ENCODE measurements around the gene ARHGAP22.

ARHGAP22 gene

DNA sequence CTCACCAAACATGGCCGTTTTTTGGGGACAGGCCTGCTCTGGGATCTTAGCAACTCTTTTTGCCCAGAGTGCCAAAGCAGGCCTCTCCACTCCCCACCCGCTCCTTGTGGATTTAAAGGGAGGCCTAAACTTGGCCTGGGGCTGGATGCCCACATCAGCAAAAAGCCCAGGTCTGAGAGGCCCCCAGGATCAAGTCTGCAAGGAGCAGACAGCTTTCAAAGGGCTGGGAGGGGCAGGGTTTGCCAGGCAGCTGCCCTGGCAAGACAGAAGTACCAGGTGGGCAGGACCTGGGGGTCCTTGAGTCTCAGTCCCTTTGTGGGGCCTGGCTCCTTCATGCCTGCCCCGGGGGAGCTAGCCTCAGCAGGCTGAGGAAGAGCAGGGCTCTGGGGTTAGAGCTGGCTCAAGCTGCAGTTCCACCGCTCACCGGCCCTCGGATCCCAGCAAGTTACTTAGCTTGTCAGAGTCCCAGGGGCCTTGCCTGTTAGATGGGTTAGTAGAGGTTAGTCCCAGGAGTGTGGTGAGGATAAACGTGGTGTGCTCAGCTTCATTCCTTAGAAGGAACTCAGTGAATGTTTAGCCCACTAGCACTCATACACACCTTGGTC lies 56.2 kb downstream of the ARHGAP22 start:
- no peak for ATAC-seq
- no peaks in the 10 kb centered on the region for H3K9me3 Mint-ChIP-seq
- H3K27ac Mint-ChIP-seq = no peak overlapping the region
- no peak for DNase-seq
- no peak overlapping the region for H3K4me3 Mint-ChIP-seq
- no peaks in the 10 kb centered on the region for H3K4me1 Mint-ChIP-seq
- no peaks in the 10 kb centered on the region for H3K36me3 Mint-ChIP-seq (ENCODE audit: low read depth)
- no peaks in the 10 kb centered on the region for H3K27me3 Mint-ChIP-seq

DNA sequence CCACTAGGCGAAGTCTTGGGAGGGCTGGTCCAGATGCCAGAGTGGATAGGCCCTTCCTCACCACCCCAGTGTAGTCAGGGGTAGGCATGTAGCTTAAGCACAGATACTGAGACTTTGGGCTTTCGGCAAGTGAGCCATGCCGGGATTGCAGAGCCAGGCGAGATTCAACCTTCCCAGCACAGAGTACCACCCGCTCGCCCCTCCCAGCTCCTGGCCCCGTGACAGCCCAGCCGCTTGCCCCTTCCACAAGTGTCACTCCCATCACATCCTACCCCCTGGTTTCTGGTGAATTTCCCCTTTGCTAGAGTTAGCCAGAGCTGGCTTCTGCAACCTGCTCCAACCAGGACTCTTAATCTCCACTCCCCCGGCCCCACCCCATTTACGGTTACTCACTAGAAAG lies 56.9 kb downstream of the ARHGAP22 start:
- no peak for DNase-seq
- H3K36me3 Mint-ChIP-seq (ENCODE audit: low read depth) = no peaks in the 10 kb centered on the region
- H3K27me3 Mint-ChIP-seq = no peaks in the 10 kb centered on the region
- H3K4me1 Mint-ChIP-seq = no peaks in the 10 kb centered on the region
- H3K27ac Mint-ChIP-seq = no peak overlapping the region
- ATAC-seq = no peak
- H3K9me3 Mint-ChIP-seq = no peaks in the 10 kb centered on the region
- no peak overlapping the region for H3K4me3 Mint-ChIP-seq

DNA sequence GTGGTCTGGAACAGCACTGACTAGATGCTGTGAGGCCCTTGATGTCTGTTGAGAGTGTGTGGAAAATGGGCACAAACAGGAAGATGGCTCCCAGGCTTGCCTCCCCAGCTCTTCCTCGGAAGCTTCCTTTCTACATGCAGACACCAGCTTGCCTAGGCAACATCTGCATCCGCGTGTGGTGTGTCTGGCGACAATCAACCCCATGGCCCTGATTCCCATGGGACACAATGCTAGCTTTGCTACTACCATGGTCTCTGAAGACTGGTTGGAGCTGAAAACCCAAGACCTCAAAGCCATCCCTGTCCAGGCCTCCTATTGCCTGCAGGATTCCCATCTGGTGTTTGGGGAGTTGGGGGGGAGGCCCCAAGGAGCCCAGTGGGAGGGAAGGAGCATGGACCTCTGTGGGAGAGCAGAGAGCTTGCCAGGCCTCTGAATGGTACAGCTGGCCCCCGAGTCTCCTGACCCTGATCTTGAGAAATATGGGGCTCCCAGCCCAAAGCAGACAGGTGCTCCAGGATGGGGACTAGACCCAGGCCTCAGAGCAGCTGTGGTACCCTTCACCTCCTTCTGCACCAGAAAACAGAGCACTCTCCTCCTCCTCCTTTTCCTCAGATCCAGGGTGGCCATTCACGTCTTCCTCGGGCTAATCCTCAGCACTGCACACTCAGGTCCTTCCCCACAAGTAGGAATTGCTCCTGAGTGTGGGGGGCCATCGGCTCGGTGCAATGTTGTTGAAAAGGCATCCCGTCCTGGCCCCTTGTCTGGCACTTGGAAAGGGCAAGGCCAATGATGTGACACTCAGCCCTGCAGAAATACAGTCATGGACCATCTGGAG lies 57.6 kb downstream of the ARHGAP22 start:
- H3K27ac Mint-ChIP-seq = no peak overlapping the region
- no peak for ATAC-seq
- H3K4me3 Mint-ChIP-seq = no peak overlapping the region
- no peaks in the 10 kb centered on the region for H3K9me3 Mint-ChIP-seq
- H3K27me3 Mint-ChIP-seq = no peaks in the 10 kb centered on the region
- H3K36me3 Mint-ChIP-seq (ENCODE audit: low read depth) = no peaks in the 10 kb centered on the region
- no peaks in the 10 kb centered on the region for H3K4me1 Mint-ChIP-seq
- no peak for DNase-seq

DNA sequence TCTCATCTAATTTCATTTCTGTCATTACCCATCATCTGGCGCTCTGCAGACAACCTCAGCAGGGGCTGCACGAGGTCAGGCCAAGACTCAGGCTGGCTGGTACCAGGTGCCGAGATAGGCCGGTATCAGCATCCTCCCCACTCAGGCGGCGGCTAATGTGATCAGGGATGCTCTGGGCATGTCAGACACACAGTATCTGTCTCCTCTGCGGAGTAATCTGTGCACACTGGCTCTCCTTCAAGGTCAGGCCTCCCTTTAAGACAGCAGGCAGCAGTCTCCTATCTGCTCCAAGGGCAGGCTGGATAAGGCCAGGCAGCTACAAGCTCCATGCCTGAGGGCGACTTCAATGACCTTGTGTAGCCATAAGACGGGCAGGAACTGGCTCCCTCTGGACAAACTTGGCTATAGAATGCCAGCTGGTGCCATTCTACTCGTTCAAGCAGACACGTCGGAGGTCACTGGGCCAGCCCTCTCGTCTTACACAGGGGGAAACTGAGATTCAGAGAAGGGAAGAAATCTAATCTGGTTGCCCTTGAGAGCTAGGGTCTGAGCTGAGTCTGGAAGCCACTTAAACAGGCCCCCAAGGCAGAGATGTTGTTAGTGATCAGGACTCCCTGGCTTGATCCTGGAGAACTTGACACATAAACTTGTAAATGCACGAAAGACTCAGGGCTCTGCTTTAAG lies 59.3 kb downstream of the ARHGAP22 start:
- Mint-ChIP-seq H3K4me3 (no peak overlapping the region), H3K27me3 (peaks cover 3% of the 10 kb centered on the region), H3K4me1 (no peaks in the 10 kb centered on the region), H3K36me3 (ENCODE audit: low read depth) (no peaks in the 10 kb centered on the region), H3K27ac (no peak overlapping the region), H3K9me3 (no peaks in the 10 kb centered on the region)
- no peak for ATAC-seq
- DNase-seq = no peak

DNA sequence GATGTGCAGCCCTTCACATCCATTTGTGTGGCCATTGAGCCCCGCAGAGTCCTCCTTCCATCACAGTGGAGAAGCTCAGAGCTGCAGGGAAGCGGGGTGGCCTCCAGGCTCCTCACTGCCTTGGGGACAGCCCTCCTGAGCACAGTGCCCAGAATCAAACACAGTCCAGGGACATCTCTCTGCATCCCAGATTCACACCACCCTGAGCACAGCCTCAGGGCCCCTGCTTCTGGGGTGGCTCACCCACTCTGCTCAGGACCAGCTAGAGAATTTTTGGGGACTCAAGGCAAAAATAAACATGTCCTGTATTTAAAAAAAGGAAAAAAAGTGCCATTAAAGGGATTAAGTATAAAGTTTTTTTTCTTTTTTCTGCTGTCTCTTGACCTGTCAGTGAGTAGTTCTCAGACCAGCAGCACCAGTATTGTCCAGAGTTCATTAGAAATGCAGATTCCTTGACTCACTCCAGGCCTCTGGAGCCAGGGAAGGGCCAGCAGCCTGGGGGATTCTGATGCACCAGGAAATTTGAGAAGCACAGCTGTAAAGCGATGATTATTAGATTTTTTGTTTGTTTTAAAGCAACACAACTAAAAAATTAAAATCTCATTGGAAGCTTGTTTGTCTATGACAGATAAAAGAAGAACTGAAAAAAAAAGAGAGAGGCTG lies 61.6 kb downstream of the ARHGAP22 start:
- Mint-ChIP-seq H3K4me3 (no peak overlapping the region), H3K27ac (no peak overlapping the region), H3K4me1 (no peaks in the 10 kb centered on the region), H3K27me3 (peaks cover 3% of the 10 kb centered on the region), H3K36me3 (ENCODE audit: low read depth) (no peaks in the 10 kb centered on the region), H3K9me3 (no peaks in the 10 kb centered on the region)
- ATAC-seq (no peak), DNase-seq (no peak)

DNA sequence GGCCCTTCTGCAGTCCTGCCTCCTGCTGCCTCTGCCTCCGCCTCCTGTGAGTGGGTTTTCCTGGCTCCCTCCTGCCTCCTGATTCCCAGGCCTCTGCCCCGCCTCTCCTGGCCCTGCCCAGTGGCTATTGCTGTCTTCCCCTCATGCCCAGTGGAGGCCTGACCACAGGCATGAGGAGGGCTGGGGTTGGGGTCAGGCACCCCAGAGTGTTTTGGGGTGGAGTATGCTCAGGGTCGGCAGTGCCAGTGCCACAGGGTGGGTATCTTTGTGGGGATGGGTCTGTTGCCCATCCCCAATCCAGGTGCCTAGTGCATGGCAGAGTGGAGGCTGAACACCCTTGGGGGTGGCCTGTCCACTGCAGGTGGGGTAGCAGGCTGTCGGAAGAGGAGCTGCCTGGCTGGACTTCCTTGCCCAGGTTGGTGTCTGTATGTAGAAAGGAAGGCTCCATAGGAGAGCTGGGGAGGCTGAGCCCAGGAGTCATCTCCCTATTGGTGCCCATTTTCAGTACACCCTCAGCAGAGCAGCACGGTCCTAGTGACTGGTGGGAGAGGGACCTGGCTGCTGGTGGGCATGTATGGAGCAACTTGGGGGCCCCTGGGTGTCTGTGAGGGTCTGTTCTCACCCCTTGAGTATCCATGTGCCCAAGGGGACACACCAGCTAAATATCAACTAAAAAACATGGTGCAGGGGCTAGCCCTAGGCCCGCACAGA lies 62.2 kb downstream of the ARHGAP22 start:
- Mint-ChIP-seq H3K27ac (no peak overlapping the region), H3K4me1 (no peaks in the 10 kb centered on the region), H3K36me3 (ENCODE audit: low read depth) (no peaks in the 10 kb centered on the region), H3K27me3 (peaks cover 3% of the 10 kb centered on the region), H3K9me3 (no peaks in the 10 kb centered on the region), H3K4me3 (no peak overlapping the region)
- ATAC-seq (no peak), DNase-seq (no peak)

DNA sequence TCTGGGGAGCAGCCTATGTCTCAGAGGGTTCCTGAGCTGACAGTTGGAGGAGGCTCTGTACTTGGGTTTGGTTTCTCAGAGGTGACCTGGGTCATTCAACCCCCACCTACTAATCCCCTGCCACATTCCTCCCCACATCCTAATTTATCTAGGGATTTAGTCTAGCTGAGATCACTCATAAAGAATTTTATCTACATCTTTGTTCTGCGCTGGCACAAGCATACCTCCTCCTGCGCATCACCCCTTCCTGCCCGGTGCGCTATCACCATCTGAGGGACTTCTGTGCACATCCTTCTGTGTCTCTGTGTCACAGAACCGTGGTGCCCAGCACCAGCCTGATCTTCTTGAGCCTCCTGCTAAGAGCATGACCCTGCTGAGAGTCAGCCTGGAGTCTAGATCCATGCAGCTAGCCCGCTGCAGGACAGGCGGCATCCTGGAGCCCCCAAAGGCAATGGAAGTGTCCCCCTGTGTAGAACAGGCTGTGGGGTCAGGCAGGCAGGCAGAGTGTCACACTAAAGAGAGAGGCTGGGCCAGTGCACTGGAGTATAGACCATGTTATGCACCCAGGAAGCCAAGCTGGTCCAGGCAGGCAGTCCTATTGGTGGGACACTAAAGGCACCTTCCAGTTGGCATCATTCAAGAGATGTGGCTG lies 63.6 kb downstream of the ARHGAP22 start:
- H3K36me3 Mint-ChIP-seq (ENCODE audit: low read depth) = no peaks in the 10 kb centered on the region
- peaks cover 3% of the 10 kb centered on the region for H3K27me3 Mint-ChIP-seq
- ATAC-seq (peak; percentile 24), DNase-seq (no peak)
- H3K9me3 Mint-ChIP-seq = no peaks in the 10 kb centered on the region
- no peak overlapping the region for H3K27ac Mint-ChIP-seq
- no peaks in the 10 kb centered on the region for H3K4me1 Mint-ChIP-seq
- no peak overlapping the region for H3K4me3 Mint-ChIP-seq

DNA sequence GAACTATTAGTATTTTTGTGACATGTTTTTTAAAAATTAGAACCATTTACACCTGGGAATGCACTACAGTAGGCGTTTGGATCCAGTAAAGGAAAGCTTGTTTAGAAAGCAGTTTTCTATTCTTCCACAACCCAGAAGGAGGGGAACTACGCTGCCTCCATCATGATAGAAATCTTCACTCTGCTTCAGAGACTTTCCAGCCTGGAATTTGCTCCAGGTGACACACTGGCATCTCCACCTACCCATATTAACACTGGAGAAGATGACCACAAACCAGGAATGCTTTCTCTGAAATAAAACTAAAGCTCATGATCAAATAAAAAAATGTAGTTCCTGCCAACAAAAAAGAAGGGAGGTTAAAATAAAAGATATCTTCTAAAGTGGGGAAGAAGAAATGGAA lies 66.3 kb downstream of the ARHGAP22 start:
- no peak for DNase-seq
- Mint-ChIP-seq H3K9me3 (no peaks in the 10 kb centered on the region), H3K27me3 (peaks cover 7% of the 10 kb centered on the region), H3K36me3 (ENCODE audit: low read depth) (no peaks in the 10 kb centered on the region), H3K27ac (no peak overlapping the region), H3K4me1 (no peaks in the 10 kb centered on the region), H3K4me3 (no peak overlapping the region)
- no peak for ATAC-seq

DNA sequence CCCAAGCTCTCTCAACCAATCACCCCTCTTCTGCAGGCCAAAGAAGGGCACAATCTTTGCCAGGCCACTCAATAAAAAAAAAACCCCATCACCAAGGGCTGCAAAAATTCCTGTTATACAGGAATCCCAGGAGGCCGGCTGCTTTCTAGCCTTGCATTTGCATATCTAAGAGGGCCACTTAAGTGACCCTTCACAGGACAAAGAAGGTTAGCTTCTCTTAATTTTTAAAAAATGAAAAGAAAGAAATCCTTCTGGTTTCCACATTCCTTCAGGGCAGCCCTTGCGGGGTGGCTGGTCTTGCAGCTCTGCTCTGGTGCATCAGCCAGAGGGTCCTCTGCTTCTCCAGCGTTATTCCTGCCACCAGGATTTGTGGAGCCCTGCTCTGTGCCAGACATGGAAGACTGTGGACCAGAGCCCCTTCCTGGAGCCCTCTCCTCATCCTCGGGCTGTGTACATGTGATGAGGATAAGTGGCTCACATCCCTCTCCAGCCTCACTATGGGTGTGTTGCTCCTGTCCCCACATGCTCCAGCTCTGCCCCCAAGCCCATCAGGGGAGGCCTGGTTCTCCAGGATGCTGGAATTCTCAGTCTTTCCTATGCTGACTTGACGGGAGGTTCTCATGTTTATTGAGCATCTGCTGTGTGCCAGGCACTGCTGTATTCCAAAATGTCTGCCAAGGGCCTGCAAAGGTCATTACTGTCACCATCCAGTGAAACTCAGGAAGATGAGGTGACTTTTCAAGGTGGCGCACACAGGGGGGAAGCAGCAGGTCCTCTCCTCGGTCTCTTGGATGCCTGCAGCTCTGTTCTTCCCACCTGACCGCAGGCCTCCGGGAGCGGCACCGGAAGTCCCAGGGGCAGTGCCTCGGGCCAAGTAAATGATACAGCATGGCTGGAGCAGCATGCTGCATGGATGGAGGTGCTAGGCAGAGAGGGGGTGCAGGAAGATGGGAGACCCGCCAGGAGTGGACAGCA lies 67.7 kb downstream of the ARHGAP22 start:
- Mint-ChIP-seq H3K4me3 (no peak overlapping the region), H3K9me3 (no peaks in the 10 kb centered on the region), H3K4me1 (no peaks in the 10 kb centered on the region), H3K27me3 (peaks cover 7% of the 10 kb centered on the region), H3K27ac (no peak overlapping the region), H3K36me3 (ENCODE audit: low read depth) (no peaks in the 10 kb centered on the region)
- DNase-seq = no peak
- ATAC-seq = no peak

DNA sequence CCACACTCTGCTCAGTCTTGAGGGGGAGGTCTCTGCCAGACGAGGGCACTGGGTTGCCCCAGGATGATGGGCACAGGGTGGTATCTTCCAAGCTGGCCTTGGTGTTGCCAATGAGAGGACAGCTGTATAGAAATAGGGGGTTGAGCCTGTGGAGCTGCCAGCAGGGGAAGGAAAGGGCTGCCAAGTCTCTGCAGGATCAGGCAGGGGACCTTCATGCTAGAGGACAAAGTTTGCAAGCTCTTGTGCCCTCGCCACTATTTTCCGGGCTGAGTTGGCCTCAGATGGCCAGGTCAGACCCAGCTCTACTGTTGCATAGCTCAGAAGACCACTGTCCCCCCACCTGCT lies 68.7 kb downstream of the ARHGAP22 start:
- H3K36me3 Mint-ChIP-seq (ENCODE audit: low read depth) = no peaks in the 10 kb centered on the region
- peaks cover 5% of the 10 kb centered on the region for H3K27me3 Mint-ChIP-seq
- H3K9me3 Mint-ChIP-seq = no peaks in the 10 kb centered on the region
- H3K27ac Mint-ChIP-seq = no peak overlapping the region
- H3K4me1 Mint-ChIP-seq = no peaks in the 10 kb centered on the region
- ATAC-seq (no peak), DNase-seq (no peak)
- H3K4me3 Mint-ChIP-seq = no peak overlapping the region

DNA sequence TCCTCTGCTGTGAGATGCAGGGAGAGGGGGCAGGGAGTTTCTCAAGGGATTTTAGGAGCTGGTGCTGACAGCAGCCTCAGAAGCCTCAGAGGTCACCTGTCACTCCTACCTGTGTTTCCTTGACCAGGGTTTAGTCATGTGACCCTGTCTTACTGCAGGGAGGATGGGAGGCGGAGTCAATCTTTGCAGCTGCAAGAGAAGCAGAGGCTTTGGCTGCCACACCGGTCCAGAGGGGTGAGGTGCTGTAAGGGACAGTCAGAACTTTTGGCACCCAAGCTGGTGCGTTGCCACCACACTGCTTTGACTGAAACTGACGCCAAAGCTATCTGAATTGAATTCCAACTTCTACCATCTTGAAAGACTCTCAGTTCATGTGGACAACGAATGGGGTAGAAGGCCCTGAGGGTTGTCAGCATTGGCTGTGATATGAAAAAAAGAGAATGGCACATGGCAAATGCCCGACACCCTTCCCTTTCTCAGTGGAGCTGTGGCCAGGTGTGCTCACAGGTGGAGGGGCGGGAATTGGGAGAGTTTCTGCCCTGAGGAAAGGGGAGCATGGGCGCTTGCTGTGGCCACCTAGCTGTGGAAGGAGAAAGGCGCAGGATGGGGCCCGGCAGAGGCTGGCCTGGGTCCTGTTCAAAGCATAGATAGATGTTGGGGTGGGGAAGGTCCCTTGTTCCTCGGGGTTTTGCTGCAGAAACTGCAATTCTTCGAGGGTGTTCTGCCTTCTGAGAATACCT lies 69.3 kb downstream of the ARHGAP22 start:
- Mint-ChIP-seq H3K4me1 (no peaks in the 10 kb centered on the region), H3K27ac (no peak overlapping the region), H3K36me3 (ENCODE audit: low read depth) (no peaks in the 10 kb centered on the region), H3K4me3 (no peak overlapping the region), H3K27me3 (peaks cover 5% of the 10 kb centered on the region), H3K9me3 (no peaks in the 10 kb centered on the region)
- ATAC-seq (no peak), DNase-seq (no peak)

DNA sequence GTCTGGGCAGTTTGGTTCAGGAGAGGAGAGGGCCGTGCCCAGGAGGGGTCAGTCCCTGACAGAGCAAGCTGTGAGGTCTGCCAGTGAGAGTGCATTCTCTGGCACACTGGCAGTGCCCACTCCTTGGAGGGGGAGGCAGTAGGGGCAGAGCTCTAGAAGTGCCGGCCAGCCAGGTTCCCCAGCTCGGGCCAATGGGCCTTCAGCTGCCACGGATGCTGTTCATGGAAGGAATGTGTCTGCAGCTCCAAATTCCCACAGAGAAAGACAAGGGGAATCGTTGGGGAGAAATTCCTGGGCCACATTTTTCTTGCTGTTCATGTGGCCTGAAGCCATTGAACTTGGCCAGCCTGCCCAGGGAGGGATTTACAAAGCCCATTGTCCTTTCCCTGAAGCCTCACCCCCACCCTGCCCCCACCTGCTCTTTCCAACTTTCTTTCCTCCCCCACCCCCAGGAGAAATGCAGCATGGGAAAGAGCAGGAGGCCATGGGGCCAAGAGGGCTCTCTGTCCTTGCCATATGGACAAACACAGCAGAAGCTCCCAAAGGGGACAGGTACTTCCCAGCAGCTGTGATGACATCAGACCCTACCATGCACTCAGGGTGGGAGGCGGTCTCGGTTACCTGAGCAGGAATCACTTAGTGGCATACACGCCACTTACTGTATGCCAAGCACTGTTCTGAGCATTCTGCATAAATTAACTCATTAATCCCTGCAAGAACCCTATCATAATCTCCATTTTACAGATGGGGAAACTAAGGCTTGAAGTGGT lies 70.7 kb downstream of the ARHGAP22 start:
- H3K27me3 Mint-ChIP-seq = peaks cover 8% of the 10 kb centered on the region
- no peaks in the 10 kb centered on the region for H3K9me3 Mint-ChIP-seq
- ATAC-seq (no peak), DNase-seq (no peak)
- H3K27ac Mint-ChIP-seq = no peak overlapping the region
- no peak overlapping the region for H3K4me3 Mint-ChIP-seq
- no peaks in the 10 kb centered on the region for H3K36me3 Mint-ChIP-seq (ENCODE audit: low read depth)
- H3K4me1 Mint-ChIP-seq = no peaks in the 10 kb centered on the region

Measured in activated naive CD8-positive, alpha-beta T cell treated with anti-CD3 and anti-CD28 coated beads, Interleukin-2, amount 50 U/mL, for 24 hours (primary cell).